Mucosa of descending colon (tissue), 3 donors: ENCODE results near the gene LETM1. TPM values are rescaled to one million over a fixed set of nuclear protein-coding genes. Genes with fewer than 3 reads are reported as not detected.

ENCODE experiments used
- ATAC-seq: fragments of 200-7000 bp; cut with Tn5 transposase; one replicate; pipeline ENCODE4 v1.9.1; 2020; ENCODE audit warnings: mild to moderate bottlenecking, moderate library complexity
- DNase-seq, 3 donors: peaks; one replicate each; pipeline ENCODE4 v3.0.0-alpha.2; 2020
- H3K36me3 ChIP-seq: fragments of 200-600 bp; one replicate; pipeline ENCODE4 v1.8.0; 2021; ENCODE audit warnings: low read depth, mild to moderate bottlenecking
- H3K4me1 ChIP-seq: fragments of 200-600 bp; one replicate; pipeline ENCODE4 v1.8.0; 2021; ENCODE audit warnings: low read depth, mild to moderate bottlenecking
- H3K4me3 ChIP-seq: fragments of 200-600 bp; one replicate; pipeline ENCODE4 v1.8.0; 2021; ENCODE audit warnings: mild to moderate bottlenecking
- H3K9me3 ChIP-seq: fragments of 200-600 bp; one replicate; pipeline ENCODE4 v1.8.0; 2021; ENCODE audit warnings: mild to moderate bottlenecking
- CTCF ChIP-seq: fragments of 200-600 bp; IDR thresholded peaks from one replicate; pipeline ENCODE4 v1.8.0; 2022; ENCODE audit warnings: antibody characterized with exemption, mild to moderate bottlenecking
- intact Hi-C, 2 donors: fragments of 100-400 bp; cut with DNase I in 1 of 2; cut with micrococcal nuclease in 1 of 2; formaldehyde crosslinking; loops; one replicate each; pipeline versions ENCODE4 v1.11.0 to v1.11.1; 2022; cut with DNase I, micrococcal nuclease
- total RNA-seq, 3 donors: library from RNA; stranded (reverse); fragmentation: NEBNext Ultra II Directional in 2 of 3; extraction: Animal tissue kit (Norgen Biotek cat#: 25700) in 2 of 3; gene quantifications; one replicate each; pipeline versions ENCODE4 v1.2.1 to v1.2.4, GENCODE V29; 2021 to 2023
- donor health status: DM: no; HTN: no; CAD: no; lungs with moderate emphysema.
- donor health status: DM: no; HTN: no; CAD: no.
- donor health status: DM: no; HTN: yes; CAD: no.

LETM1 gene
- total RNA-seq, 3 donors from 2014 or later = 85.5 to 160 (median 133) TPM

GRCh38 chr4:1763550-1764080, 92.3 kb downstream of the LETM1 start:
- H3K9me3 ChIP-seq = no peaks in the 10 kb centered on the region
- intact Hi-C loops = no loop called here
- TF ChIP-seq CTCF = no peak
- no peaks in the 10 kb centered on the region for H3K36me3 ChIP-seq
- H3K4me1 ChIP-seq = peaks cover 24% of the 10 kb centered on the region
- H3K4me3 ChIP-seq = no peak overlapping the region
- peak; percentile 52 for ATAC-seq
- DNase-seq = peak in 1 of 3 donors; percentile 53

- intact Hi-C loops = no loop called here
- ATAC-seq (peak; percentile 2), DNase-seq (no peak)
- Histone ChIP-seq H3K9me3 (no peaks in the 10 kb centered on the region), H3K4me1 (peaks cover 23% of the 10 kb centered on the region), H3K4me3 (no peak overlapping the region), H3K36me3 (no peaks in the 10 kb centered on the region)
- no peak for TF ChIP-seq CTCF
Measured at GRCh38 chr4:1763070-1763549, 92.8 kb downstream of the LETM1 start.

GRCh38 chr4:1762264-1763010, 93.5 kb downstream of the LETM1 start:
- Histone ChIP-seq H3K4me1 (peaks cover 19% of the 10 kb centered on the region), H3K9me3 (no peaks in the 10 kb centered on the region), H3K4me3 (no peak overlapping the region), H3K36me3 (no peaks in the 10 kb centered on the region)
- ATAC-seq (no peak), DNase-seq (no peak)
- intact Hi-C loops = no loop called here
- TF ChIP-seq CTCF = no peak

Other genes starting within 250 kb of the LETM1 start
- gene FAM53A, start 171.8 kb downstream of the LETM1 start, total RNA-seq = 1 to 10 TPM in 2 of 3 donors, under 1 TPM in 1; 0.65 to 1.8 (median 1.4) TPM
- 10 to 100 TPM; 21.9 to 31.7 (median 30.6) TPM for gene SLBP, start 143.8 kb downstream of the LETM1 start, total RNA-seq
- gene TMEM129, start 134.8 kb downstream of the LETM1 start, total RNA-seq = 10 to 100 TPM; 43.7 to 57.0 (median 55.6) TPM
- 10 to 100 TPM; 12.0 to 30.2 (median 12.7) TPM for gene TACC3, start 134.6 kb downstream of the LETM1 start, total RNA-seq
- 10 to 100 TPM; 25.5 to 79.1 (median 31.2) TPM for gene FGFR3, start 62.9 kb downstream of the LETM1 start, total RNA-seq
- gene NSD2, start 15.2 kb upstream of the LETM1 start, total RNA-seq = 100 to 1,000 TPM in 1 of 3 donors, 10 to 100 TPM in 2; 82.8 to 114 (median 83.3) TPM
- 10 to 100 TPM; 31.1 to 34.2 (median 31.5) TPM for gene NELFA, start 152.8 kb upstream of the LETM1 start, total RNA-seq
- gene NAT8L, start 203.2 kb upstream of the LETM1 start, total RNA-seq = under 1 TPM; 0.24 to 0.66 (median 0.26) TPM